NCI-H2196 (cell line): Measurements from ENCODE around the gene CADM1.

ENCODE experiments used
- DNase-seq: peaks from one replicate; lab custom pipeline; 2025; ENCODE audit not compliant: unreplicated experiment; lab: John Stamatoyannopoulos, UW

CADM1 gene

DNA sequence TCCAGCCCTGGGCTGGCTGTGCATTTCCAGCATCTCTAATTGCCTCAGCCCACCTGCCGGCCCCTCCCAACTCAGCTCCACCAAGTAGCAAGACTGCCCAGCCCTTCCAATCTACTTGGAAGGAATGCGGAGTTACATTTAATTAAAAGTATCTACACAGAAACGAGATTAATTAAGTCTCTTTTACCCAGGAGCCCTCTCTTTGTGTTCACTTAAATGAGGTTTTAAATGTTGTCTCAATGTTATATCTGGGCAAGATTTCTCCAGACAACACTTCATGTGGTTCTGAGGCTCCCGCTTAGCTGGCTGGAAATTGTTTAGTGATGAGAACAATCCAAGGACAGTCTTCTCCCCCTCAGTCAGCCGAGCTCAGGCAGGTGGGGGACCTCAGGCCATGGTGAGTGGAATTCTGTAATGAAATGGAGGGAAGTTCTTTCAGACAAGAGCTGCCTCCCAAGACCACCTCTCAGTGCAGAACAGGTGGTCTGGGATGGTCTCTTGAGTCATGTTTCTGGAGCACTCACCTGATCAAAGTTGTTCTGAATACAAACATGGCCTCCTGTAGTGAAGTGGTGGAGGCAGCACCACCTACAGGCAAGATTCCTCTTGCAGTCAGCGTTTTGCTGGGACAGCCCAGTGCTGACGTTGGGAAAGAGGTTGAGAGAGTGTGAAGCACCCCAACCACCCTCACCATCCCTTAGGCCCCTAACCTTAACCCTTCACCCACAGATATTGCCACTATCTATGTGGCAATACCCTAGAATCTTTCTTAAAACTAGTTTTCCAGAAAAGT lies 371.6 kb downstream of the CADM1 start:
- no peak for DNase-seq

DNA sequence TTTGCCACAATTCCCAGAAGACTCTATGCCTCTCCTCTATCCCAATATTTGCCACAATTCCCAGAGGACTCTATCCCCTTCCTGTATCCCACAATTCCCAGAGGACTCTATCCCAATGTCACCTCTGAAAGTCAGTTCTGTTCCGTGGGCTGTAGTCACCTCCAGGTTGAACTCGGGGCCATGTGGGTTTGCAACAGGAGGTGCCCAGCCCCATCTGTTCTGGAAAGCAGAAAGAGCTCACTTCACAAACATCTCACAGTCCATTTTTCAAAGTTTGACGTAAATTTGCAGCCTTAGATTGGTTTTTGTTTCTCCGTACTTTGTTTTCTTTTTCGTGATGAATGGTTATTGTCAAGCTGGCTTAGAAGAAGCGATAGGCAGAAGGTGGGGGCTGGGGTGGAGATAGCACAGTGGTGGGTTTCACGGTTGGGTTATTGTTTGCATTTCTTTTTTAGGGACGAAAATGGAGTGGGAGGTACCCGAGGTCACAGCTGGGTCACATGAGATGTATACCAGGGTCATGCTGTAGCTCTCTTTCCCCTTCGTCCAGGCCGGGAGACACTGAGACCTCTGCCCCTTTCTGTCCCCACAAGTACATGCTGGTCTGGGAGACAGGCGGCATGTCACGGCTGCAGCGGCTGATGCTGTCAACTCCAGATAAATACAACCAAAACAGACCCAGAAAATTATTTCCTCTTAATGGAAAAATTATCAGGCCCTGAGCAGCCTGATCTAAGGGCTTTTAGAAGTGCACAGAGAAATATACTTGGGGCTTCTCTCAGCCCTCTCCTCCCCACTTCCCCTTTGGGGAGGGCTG lies 374.5 kb downstream of the CADM1 start:
- DNase-seq, result no peak

DNA sequence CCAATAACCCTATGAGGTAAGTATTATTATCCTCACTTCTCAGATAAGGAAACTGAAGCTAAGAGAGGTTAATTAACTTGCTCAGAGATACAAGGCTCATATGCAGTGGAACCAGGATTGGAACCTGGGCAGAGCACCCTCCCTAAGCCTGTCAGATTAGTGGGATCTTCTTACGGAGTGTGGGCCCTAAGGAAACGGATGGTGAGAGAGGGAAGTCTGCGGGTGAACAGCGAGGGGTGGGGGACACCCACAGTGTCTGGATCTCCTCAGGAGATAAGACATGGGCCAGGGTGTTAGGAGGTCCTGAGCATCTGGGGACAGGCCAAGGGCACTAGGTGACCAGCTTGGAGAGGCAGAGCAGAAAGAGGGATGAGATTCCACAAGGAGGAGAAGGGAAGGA lies 376.0 kb downstream of the CADM1 start:
- DNase-seq, result no peak

DNA sequence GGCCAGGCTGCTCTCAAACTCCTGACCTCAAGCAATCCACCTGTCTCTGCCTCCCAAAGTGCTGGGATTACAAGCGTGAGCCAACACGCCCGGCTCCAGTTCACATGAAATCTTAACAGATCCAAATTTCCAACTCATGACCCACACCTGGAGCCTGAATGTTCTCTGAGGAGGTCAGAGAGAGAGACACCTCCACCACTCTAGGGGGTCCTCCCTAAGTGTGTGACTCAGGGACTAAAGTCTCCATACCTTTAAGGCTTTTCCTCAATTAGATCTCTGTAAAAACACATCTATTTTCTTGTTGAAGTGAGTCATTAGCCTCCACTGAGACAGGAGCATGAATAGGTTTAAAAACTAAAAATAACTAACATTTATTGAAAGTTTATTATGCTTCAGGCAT lies 376.4 kb downstream of the CADM1 start:
- no peak for DNase-seq

DNA sequence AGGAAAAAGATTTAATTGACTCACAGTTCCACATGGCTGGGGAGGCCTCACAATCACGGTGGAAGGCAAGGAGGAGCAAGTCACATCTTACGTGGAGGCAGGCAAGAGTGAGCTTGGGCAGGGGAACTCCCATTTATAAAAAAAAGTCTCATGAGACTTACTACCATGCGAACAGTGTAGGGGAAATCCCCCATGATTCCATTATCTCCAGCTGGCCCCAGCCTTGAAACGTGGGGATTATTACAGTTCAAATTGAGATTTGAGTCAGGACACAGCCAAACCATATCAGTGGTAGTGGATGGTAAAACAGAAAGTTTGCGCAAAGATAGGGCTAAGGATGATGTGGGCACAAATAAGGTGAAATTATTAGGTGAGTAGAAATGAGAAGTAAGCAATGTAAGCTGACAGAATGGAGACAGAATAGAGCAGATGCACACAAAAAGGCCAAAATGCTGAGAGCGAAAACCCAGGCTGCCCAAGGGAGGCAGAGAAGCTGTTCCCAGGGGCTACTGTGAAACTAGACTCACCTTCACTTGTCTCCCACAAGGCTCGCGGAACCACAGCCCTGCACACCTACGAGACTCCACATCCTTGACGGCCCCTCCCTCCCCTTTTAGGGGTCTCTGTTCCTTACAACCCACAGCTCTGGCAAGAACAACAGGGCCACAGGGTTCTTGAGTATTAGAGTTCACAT lies 377.6 kb downstream of the CADM1 start:
- DNase-seq, result no peak

DNA sequence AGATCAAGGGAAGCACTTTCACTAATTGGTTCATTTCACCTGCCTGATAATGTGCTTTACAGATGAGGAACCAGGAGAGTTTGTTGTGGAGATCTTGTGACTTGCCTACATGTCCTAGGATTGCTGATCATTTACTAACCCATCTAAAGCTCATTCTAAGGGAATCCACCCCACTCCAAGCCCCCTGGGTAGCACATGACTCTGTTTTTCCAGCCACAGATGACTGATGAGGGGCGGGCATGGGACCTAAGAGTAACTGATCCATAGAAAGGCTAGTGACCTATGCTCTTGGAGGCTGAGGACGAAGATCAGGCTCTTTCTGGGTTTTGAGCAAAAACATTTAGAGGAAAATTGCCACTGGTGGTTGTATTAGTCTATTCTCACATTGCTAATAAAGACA lies 378.1 kb downstream of the CADM1 start:
- no peak for DNase-seq

DNA sequence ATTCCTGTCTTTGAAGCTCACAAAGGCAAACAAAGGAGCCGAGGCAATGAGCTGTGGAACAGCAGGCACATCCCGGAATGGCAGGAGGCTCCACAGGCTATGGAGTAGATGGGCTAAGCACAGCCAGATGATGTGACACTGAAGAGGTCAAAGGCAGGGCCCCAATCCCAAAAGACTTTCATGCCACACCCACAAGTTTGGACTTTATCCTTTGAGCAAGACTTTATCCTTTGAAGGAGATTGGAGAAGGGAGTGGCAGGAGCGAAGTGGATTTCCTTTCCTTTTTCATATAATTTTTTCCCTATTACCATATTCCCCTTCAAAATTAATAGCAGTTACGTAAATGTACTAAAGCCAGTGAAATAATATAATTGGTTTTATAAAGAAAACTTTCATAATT lies 379.4 kb downstream of the CADM1 start:
- no peak for DNase-seq

DNA sequence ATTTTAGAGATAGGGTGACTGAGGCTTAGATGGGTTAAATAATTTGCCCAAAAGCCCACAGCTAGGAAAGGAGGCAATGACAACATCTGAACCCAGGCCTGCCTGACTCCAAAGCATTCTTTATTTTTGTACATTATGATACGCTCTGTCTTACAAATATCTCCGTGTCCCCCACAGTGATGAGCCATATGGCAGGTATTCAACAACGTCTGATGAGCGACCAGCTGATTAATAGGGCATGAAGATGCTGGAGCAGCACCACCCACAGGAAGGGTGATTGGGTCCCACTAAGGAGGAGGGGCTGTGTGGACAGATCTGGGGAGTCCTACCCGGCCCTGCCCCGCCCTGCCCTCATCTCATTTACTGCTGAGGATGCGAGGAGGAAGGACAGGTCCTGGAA lies 380.6 kb downstream of the CADM1 start:
- no peak for DNase-seq

DNA sequence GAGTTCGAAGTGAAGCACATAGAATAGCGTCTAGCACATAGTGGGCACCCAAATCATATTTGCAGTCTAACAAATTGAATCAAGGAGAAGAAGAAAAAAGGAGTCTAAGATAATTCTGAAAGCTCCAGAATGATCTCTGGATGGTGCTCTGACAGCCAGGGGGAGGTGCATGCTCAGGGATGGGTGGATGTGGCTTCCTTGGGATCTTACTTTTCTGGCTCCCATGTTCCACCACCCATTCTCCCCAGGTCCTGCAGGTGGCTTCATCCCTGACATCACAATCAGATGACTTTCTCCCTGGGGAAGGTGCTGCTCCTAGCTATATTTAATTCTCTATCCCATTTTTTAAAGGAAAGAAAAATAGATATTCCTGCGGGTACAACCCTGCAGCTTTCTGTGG lies 381.9 kb downstream of the CADM1 start:
- DNase-seq, result no peak
